Adrenal gland (tissue), 5 donors: ENCODE data around the gene BTG1.

Experiments used
- CTCF ChIP-seq, 6 experiments: fragments of 450-650 bp in 4 of 6; fragments of 200-600 bp in 2 of 6; sonication (generic) in 1 of 6; IDR thresholded peaks; 1 replicate in 5 of 6; 2 replicates in 1 of 6; pipeline versions ENCODE4 v1.5.1 to v1.8.0; 2016 to 2021; ENCODE audit warnings: antibody characterized with exemption in 6 of 6, mild to moderate bottlenecking in 2 of 6, moderate library complexity in 1 of 6
- POLR2A ChIP-seq, 2 donors: fragments of 450-650 bp; IDR thresholded peaks; one replicate each; pipeline ENCODE4 v1.6.1; 2017; ENCODE audit warnings: antibody characterized with exemption in 2 of 2, mild to moderate bottlenecking in 2 of 2, moderate library complexity in 1 of 2
- donor health status: DM: no; HTN: no; CAD: no.

DNA sequence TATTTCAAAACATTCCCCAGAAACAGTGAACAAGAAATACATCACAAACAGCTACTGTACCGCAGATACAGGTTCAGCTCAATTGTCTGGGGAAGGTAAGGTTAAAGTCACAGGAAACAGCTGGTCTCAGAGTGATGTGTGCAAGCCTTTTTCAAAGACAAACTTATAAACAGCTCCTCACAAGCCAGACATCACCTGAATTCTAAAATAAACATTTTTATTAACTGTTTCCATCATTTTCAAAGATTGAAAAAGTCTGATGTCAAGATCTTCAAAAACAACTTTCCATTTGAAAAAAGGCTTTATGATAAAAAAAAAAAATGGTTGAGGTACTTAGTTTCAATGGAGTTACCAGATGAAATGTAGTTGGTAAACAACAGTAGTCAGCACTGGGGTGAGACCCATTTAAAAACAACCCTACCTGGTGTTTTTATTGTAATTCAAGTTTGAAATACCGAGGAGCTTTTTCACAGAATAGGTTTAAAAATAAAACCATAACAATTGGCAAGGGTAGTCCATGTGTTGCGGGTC, 4.0 kb downstream of the BTG1 start:
- TF ChIP-seq CTCF (IDR thresholded peaks at IDR 0.05), result no peak
- no peak for TF ChIP-seq POLR2A (IDR thresholded peaks at IDR 0.05)
